ENCODE data around the gene DCHS1.

DCHS1 gene

GRCh38 chr11:6646918-6647679 is 8.5 kb downstream of the DCHS1 start:
- DNase-seq: no peak

GRCh38 chr11:6646576-6646917 is 9.1 kb downstream of the DCHS1 start:
- DNase-seq: no peak

GRCh38 chr11:6646071-6646470 is 9.5 kb downstream of the DCHS1 start:
- no peak for DNase-seq

GRCh38 chr11:6642957-6643356 is 12.7 kb downstream of the DCHS1 start:
- no peak for DNase-seq

GRCh38 chr11:6640985-6641701 is 14.5 kb downstream of the DCHS1 start:
- DNase-seq: no peak

- DNase-seq: no peak
Observed at GRCh38 chr11:6640036-6640984, 15.3 kb downstream of the DCHS1 start.

GRCh38 chr11:6638429-6638828 is 17.2 kb downstream of the DCHS1 start:
- no peak for DNase-seq

- no peak for DNase-seq
Observed at GRCh38 chr11:6637871-6638270, 17.7 kb downstream of the DCHS1 start.

- DNase-seq: no peak
Observed at GRCh38 chr11:6636480-6636879, 19.1 kb downstream of the DCHS1 start.

- DNase-seq: no peak
Observed at GRCh38 chr11:6635082-6635932, 20.3 kb downstream of the DCHS1 start.

GRCh38 chr11:6634534-6634933 is 21.1 kb downstream of the DCHS1 start:
- DNase-seq: no peak

GRCh38 chr11:6633422-6634408 is 21.9 kb downstream of the DCHS1 start:
- no peak for DNase-seq

- no peak for DNase-seq
Observed at GRCh38 chr11:6632116-6633073, 23.2 kb downstream of the DCHS1 start.

GRCh38 chr11:6631361-6631890 is 24.2 kb downstream of the DCHS1 start:
- DNase-seq: no peak

GRCh38 chr11:6630632-6631291 is 24.8 kb downstream of the DCHS1 start:
- DNase-seq: no peak

GRCh38 chr11:6629892-6630631 is 25.5 kb downstream of the DCHS1 start:
- DNase-seq: no peak

GRCh38 chr11:6629573-6629891 is 26.1 kb downstream of the DCHS1 start:
- no peak for DNase-seq

- DNase-seq: no peak
Observed at GRCh38 chr11:6628526-6628925, 27.1 kb downstream of the DCHS1 start.

Measured in NCI-H1417 treated with DMSO at 0.1 percent for 48 hours (cell line).